SK-N-SH (cell line): ENCODE results near the gene TMEM182. TPM values are rescaled to one million over a fixed set of nuclear protein-coding genes. Genes with fewer than 3 reads are reported as not detected.

Experiments used
- CTCF ChIA-PET: fragments of 300-600, 350-600 bp; formaldehyde crosslinking; extraction: SDS; loops from one replicate; lab custom pipeline; 2021; lab: Yijun Ruan, JAX
- POLR2A ChIA-PET: fragments of 350-600 bp; sonication (Branson Sonifier 250); formaldehyde crosslinking; extraction: SDS; loops from one replicate; lab custom pipeline; 2020; ENCODE audit warnings: antibody characterized with exemption, inconsistent platforms; lab: Yijun Ruan, JAX
- DNase-seq: peaks from one replicate; pipeline ENCODE4 v3.0.0; 2012
- H2AFZ ChIP-seq: fragments of 200-600 bp; sonication (generic); 2 replicates; pipeline ENCODE4 v1.8.1; 2016; ENCODE audit warnings: antibody characterized with exemption, mild to moderate bottlenecking, low read depth
- H3F3A ChIP-seq: fragments of 200-600 bp; sonication (generic); replicated peaks from 2 replicates; pipeline ENCODE3; 2016; ENCODE audit warnings: antibody characterized with exemption, mild to moderate bottlenecking; ENCODE audit not compliant: insufficient read depth
- H3K27ac ChIP-seq, 2 experiments: fragments of 200-500 bp in 1 of 2; fragments of 200-600 bp in 1 of 2; sonication (Bioruptor generic) in 1 of 2; sonication (generic), shearing (Covaris generic) in 1 of 2; 2 replicates each; pipeline versions ENCODE4 v1.5.1 to v1.6.1; 2014 to 2016; ENCODE audit warnings: low read depth in 2 of 2, inconsistent platforms in 1 of 2, low read length in 1 of 2, mild to moderate bottlenecking in 1 of 2, mixed read lengths in 1 of 2
- H3K27me3 ChIP-seq: fragments of 200-600 bp; sonication (generic), shearing (Covaris generic); 2 replicates; pipeline ENCODE4 v1.6.1; 2016; ENCODE audit warnings: mixed run types; ENCODE audit not compliant: insufficient read depth
- H3K36me3 ChIP-seq, 2 experiments: fragments of 200-500 bp in 1 of 2; fragments of 200-600 bp in 1 of 2; sonication (Bioruptor generic) in 1 of 2; sonication (generic) in 1 of 2; replicated peaks in 1 of 2; 2 replicates each; pipeline versions ENCODE3 to v1.5.1; 2014 to 2016; ENCODE audit warnings: low read length in 1 of 2, mild to moderate bottlenecking in 1 of 2; ENCODE audit not compliant: insufficient read depth in 2 of 2, control insufficient read depth in 1 of 2
- H3K4me1 ChIP-seq, 2 experiments: fragments of 200-500 bp in 1 of 2; fragments of 200-600 bp in 1 of 2; sonication (Bioruptor generic) in 1 of 2; sonication (generic), shearing (Covaris generic) in 1 of 2; 2 replicates each; pipeline versions ENCODE4 v1.5.1 to v1.6.1; 2014 to 2016; ENCODE audit warnings: low read depth in 1 of 2, low read length in 1 of 2, mixed run types in 1 of 2; ENCODE audit not compliant: insufficient read depth in 2 of 2, control insufficient read depth in 1 of 2
- H3K4me2 ChIP-seq: fragments of 200-600 bp; sonication (generic), shearing (Covaris generic); 2 replicates; pipeline ENCODE4 v1.6.1; 2017; ENCODE audit warnings: mixed run types
- H3K4me3 ChIP-seq, 2 experiments: fragments of 200-500 bp in 1 of 2; fragments of 200-600 bp in 1 of 2; sonication (Bioruptor generic) in 1 of 2; sonication (generic), shearing (Covaris generic) in 1 of 2; 2 replicates each; pipeline versions ENCODE4 v1.5.1 to v1.8.1; 2014 to 2016; ENCODE audit warnings: low read depth in 2 of 2, inconsistent platforms in 1 of 2, low read length in 1 of 2, mild to moderate bottlenecking in 1 of 2, mixed read lengths in 1 of 2, moderate library complexity in 1 of 2
- H3K79me2 ChIP-seq: fragments of 200-600 bp; sonication (generic); 2 replicates; pipeline ENCODE4 v1.8.1; 2017; ENCODE audit warnings: mild to moderate bottlenecking; ENCODE audit not compliant: insufficient read depth
- H3K9ac ChIP-seq: fragments of 200-600 bp; sonication (generic); 2 replicates; pipeline ENCODE4 v1.6.1; 2017; ENCODE audit warnings: mixed run types
- H3K9me2 ChIP-seq: fragments of 200-600 bp; sonication (generic); 2 replicates; pipeline ENCODE4 v1.6.1; 2017; ENCODE audit warnings: mixed run types
- H3K9me3 ChIP-seq: fragments of 200-600 bp; sonication (generic); 2 replicates; pipeline ENCODE4 v1.6.1; 2017; ENCODE audit warnings: mixed run types, mild to moderate bottlenecking, moderate library complexity
- H4K20me1 ChIP-seq: fragments of 200-600 bp; sonication (generic); 2 replicates; pipeline ENCODE4 v1.6.1; 2017; ENCODE audit warnings: mild to moderate bottlenecking, mixed run types; ENCODE audit not compliant: insufficient read depth
- ELF1 ChIP-seq: IDR thresholded peaks from 2 replicates; pipeline ENCODE4 v1.4.0; 2012
- EP300 ChIP-seq, 2 experiments: IDR thresholded peaks; 2 replicates each; pipeline versions ENCODE4 v1.4.0 to v1.6.1; 2012; ENCODE audit warnings: borderline replicate concordance in 1 of 2, low read depth in 1 of 2, low read length in 1 of 2
- FOSL2 ChIP-seq: IDR thresholded peaks from 2 replicates; pipeline ENCODE4 v1.4.0; 2012; ENCODE audit warnings: low read depth, mild to moderate bottlenecking, moderate library complexity, borderline replicate concordance
- FOXJ3 ChIP-seq: sonication (generic); formaldehyde crosslinking; IDR thresholded peaks from 2 replicates; pipeline ENCODE4 v1.5.1; 2020; ENCODE audit warnings: mild to moderate bottlenecking, missing genetic modification reagents
- GATA2 ChIP-seq: sonication (generic); formaldehyde crosslinking; IDR thresholded peaks from 2 replicates; pipeline ENCODE4 v1.5.0; 2020; ENCODE audit warnings: mild to moderate bottlenecking, missing genetic modification reagents
- MEF2A ChIP-seq: IDR thresholded peaks from 2 replicates; pipeline ENCODE4 v1.4.0; 2012; ENCODE audit warnings: low read depth, borderline replicate concordance
- MXI1 ChIP-seq: IDR thresholded peaks from 2 replicates; pipeline ENCODE4 v1.6.1; 2012; ENCODE audit warnings: mild to moderate bottlenecking, low read depth, low read length, improper control_type of control experiment
- RCOR1 ChIP-seq: fragments of 150-350 bp; IDR thresholded peaks from 2 replicates; pipeline ENCODE4 v1.6.1; 2017; ENCODE audit warnings: antibody characterized with exemption, low read length
- RFX5 ChIP-seq: IDR thresholded peaks from 2 replicates; pipeline ENCODE4 v1.6.1; 2012; ENCODE audit warnings: mild to moderate bottlenecking, improper control_type of control experiment, low read length
- RXRA ChIP-seq: IDR thresholded peaks from 2 replicates; pipeline ENCODE4 v1.4.0; 2012; ENCODE audit warnings: low read depth, mild to moderate bottlenecking, borderline replicate concordance
- TCF12 ChIP-seq: IDR thresholded peaks from 2 replicates; pipeline ENCODE4 v1.4.0; 2012
- YY1 ChIP-seq: IDR thresholded peaks from 2 replicates; pipeline ENCODE4 v1.4.0; 2012; ENCODE audit warnings: low read depth, mild to moderate bottlenecking
- WGBS: methylation state at CpG from one replicate; pipeline ENCODE4 v1.1.6; 2017; ENCODE audit warnings: low lambda C conversion rate; 5-methylcytosine and 5-hydroxymethylcytosine counted together
- polyA plus RNA-seq, 3 experiments: library from polyadenylated mRNA; depleted of rRNA; stranded (reverse); fragments of >200 nt; gene quantifications; 2 replicates each; pipeline ENCODE4 v1.2.3, GENCODE V29; 2012
- TF ChIP-seq, protein P1 (sequence below): IDR thresholded peaks from 2 replicates; pipeline ENCODE4 v1.4.0; 2012; ENCODE audit warnings: low read depth
- TF ChIP-seq, protein P2 (sequence below): fragments of 200-600 bp; sonication (generic); IDR thresholded peaks from 2 replicates; pipeline ENCODE4 v1.6.1; 2017; ENCODE audit warnings: antibody characterized with exemption, mild to moderate bottlenecking, moderate library complexity
- TF ChIP-seq, protein P3 (sequence below): IDR thresholded peaks from 2 replicates; pipeline ENCODE4; 2012
- TF ChIP-seq, protein P4 (sequence below): IDR thresholded peaks from 2 replicates; pipeline ENCODE4 v1.6.1; 2012; ENCODE audit warnings: mild to moderate bottlenecking, low read depth, low read length, moderate library complexity
- TF ChIP-seq, protein P5 (sequence below): fragments of 150-350 bp; IDR thresholded peaks from 2 replicates; pipeline ENCODE4 v1.6.1; 2017; ENCODE audit warnings: antibody characterized with exemption, low read length, low read depth, borderline replicate concordance

Gene TMEM182
- polyA plus RNA-seq, 1 of the 3 experiments (the other 2 are of a cell fraction) = 1.7 TPM

DNA sequence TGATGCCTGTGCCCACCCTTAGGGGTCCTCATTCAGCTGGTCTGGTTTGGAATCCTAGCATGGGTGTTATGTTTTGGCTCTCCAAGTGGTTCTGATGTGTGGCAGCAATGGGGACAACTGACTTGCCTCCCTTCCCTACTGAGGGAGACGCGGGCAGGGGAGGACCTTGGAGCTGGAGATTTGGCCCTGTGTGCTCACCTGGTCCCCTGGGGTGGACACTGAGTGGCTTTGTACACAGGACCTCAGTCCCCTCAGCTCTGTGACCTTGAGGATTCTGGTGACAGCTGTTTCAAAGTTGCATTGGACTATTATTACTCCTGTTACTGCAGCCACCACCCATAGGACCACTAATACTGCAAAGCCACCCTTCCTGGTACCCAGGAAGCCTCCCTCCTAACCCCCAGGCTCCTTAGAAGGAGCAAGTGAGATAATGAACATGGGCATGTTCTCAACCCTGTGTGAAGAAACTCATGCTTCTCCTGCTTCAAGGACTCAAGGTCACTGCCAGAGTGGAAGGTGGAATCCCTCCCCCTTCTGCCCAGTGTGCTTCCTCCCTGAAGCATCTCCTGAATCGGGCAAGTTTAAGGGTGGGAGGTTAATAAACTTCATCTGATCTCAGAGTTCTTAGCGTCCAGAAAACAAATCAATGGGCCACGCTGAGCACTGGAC lies 26.5 kb downstream of the TMEM182 start:
- Histone ChIP-seq H3K4me1 (no peaks in the 10 kb centered on the region; a peak in 1 of 4 replicates), H3K79me2 (no peaks in the 10 kb centered on the region), H2AFZ (no peak overlapping the region), H3K27me3 (no peaks in the 10 kb centered on the region), H3K36me3 (no peaks in the 10 kb centered on the region), H3F3A (no peaks in the 10 kb centered on the region), H3K9me2 (no peaks in the 10 kb centered on the region), H3K4me2 (no peak overlapping the region), H3K27ac (no peak overlapping the region), H3K4me3 (no peak overlapping the region), H4K20me1 (no peaks in the 10 kb centered on the region), H3K9ac (no peak overlapping the region), H3K9me3 (no peaks in the 10 kb centered on the region)
- POLR2A ChIA-PET = no interaction called here
- CTCF ChIA-PET = no interaction called here
- TF ChIP-seq MEF2A = no peak
- TF ChIP-seq RCOR1 = no peak
- no peak for TF ChIP-seq RXRA
- WGBS = 50% methylated on average over 3 of the region's 5 CpGs
- no peak for DNase-seq

DNA sequence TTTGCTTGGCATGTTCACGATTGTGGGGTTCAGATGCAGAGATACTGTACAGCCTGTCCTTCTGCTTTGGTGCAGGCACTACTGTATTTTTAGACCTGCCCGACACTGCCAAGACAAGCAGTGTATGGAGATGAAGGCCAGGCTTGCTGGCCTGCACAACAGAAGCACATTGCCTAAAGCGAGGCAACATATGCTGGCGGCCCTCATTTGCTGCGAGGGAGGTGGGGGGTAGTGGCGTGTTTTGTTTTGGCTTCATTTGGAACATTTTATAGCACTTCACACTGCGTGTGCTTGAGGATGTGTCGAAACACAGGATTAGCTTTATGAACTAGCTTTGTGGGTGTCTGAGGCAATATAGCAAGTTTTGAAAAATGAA lies 27.0 kb downstream of the TMEM182 start:
- ChIA-PET POLR2A (no interaction called here), CTCF (interaction anchor here (1.1 kb wide), 1 partner anchor 35 kb away, joined by 5 read pairs; no protein-coding TSS in a partner anchor)
- no peak overlapping the region for H2AFZ ChIP-seq
- TF ChIP-seq EP300 (IDR thresholded peaks at IDR 0.05; ENCODE audit: borderline replicate concordance in 1 of 2, low read depth in 1 of 2, low read length in 1 of 2) (no peak), FOSL2 (no peak), ELF1 (no peak), YY1 (no peak), RFX5 (no peak), MXI1 (no peak), TCF12 (no peak), FOXJ3 (CRISPR knock-in tag) (no peak), GATA2 (CRISPR knock-in tag) (no peak)
- TF ChIP-seq, protein P1, sequence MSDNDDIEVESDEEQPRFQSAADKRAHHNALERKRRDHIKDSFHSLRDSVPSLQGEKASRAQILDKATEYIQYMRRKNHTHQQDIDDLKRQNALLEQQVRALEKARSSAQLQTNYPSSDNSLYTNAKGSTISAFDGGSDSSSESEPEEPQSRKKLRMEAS = no peak
- TF ChIP-seq, protein P2, sequence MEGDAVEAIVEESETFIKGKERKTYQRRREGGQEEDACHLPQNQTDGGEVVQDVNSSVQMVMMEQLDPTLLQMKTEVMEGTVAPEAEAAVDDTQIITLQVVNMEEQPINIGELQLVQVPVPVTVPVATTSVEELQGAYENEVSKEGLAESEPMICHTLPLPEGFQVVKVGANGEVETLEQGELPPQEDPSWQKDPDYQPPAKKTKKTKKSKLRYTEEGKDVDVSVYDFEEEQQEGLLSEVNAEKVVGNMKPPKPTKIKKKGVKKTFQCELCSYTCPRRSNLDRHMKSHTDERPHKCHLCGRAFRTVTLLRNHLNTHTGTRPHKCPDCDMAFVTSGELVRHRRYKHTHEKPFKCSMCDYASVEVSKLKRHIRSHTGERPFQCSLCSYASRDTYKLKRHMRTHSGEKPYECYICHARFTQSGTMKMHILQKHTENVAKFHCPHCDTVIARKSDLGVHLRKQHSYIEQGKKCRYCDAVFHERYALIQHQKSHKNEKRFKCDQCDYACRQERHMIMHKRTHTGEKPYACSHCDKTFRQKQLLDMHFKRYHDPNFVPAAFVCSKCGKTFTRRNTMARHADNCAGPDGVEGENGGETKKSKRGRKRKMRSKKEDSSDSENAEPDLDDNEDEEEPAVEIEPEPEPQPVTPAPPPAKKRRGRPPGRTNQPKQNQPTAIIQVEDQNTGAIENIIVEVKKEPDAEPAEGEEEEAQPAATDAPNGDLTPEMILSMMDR = no peak
- TF ChIP-seq, protein P3, sequence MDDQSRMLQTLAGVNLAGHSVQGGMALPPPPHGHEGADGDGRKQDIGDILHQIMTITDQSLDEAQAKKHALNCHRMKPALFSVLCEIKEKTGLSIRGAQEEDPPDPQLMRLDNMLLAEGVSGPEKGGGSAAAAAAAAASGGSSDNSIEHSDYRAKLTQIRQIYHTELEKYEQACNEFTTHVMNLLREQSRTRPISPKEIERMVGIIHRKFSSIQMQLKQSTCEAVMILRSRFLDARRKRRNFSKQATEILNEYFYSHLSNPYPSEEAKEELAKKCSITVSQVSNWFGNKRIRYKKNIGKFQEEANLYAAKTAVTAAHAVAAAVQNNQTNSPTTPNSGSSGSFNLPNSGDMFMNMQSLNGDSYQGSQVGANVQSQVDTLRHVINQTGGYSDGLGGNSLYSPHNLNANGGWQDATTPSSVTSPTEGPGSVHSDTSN = no peak
- TF ChIP-seq, protein P4, sequence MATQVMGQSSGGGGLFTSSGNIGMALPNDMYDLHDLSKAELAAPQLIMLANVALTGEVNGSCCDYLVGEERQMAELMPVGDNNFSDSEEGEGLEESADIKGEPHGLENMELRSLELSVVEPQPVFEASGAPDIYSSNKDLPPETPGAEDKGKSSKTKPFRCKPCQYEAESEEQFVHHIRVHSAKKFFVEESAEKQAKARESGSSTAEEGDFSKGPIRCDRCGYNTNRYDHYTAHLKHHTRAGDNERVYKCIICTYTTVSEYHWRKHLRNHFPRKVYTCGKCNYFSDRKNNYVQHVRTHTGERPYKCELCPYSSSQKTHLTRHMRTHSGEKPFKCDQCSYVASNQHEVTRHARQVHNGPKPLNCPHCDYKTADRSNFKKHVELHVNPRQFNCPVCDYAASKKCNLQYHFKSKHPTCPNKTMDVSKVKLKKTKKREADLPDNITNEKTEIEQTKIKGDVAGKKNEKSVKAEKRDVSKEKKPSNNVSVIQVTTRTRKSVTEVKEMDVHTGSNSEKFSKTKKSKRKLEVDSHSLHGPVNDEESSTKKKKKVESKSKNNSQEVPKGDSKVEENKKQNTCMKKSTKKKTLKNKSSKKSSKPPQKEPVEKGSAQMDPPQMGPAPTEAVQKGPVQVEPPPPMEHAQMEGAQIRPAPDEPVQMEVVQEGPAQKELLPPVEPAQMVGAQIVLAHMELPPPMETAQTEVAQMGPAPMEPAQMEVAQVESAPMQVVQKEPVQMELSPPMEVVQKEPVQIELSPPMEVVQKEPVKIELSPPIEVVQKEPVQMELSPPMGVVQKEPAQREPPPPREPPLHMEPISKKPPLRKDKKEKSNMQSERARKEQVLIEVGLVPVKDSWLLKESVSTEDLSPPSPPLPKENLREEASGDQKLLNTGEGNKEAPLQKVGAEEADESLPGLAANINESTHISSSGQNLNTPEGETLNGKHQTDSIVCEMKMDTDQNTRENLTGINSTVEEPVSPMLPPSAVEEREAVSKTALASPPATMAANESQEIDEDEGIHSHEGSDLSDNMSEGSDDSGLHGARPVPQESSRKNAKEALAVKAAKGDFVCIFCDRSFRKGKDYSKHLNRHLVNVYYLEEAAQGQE = no peak
- TF ChIP-seq, protein P5, sequence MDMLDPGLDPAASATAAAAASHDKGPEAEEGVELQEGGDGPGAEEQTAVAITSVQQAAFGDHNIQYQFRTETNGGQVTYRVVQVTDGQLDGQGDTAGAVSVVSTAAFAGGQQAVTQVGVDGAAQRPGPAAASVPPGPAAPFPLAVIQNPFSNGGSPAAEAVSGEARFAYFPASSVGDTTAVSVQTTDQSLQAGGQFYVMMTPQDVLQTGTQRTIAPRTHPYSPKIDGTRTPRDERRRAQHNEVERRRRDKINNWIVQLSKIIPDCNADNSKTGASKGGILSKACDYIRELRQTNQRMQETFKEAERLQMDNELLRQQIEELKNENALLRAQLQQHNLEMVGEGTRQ = no peak
- H3K9ac ChIP-seq = no peak overlapping the region
- no peak overlapping the region for H3K4me3 ChIP-seq
- no peak overlapping the region for H3K4me2 ChIP-seq
- no peak for DNase-seq
- H3K79me2 ChIP-seq = no peaks in the 10 kb centered on the region
- no peak overlapping the region for H3K27ac ChIP-seq
- no peaks in the 10 kb centered on the region for H4K20me1 ChIP-seq
- H3K27me3 ChIP-seq = no peaks in the 10 kb centered on the region
- no peaks in the 10 kb centered on the region for H3F3A ChIP-seq
- no peaks in the 10 kb centered on the region; a peak in 1 of 4 replicates for H3K4me1 ChIP-seq
- WGBS = 69% methylated on average over 8 of the region's 8 CpGs
- H3K9me2 ChIP-seq = no peaks in the 10 kb centered on the region
- H3K9me3 ChIP-seq = no peaks in the 10 kb centered on the region
- H3K36me3 ChIP-seq = no peaks in the 10 kb centered on the region
